Measurements from ENCODE around the gene RAPGEF4. TPM values are rescaled to one million over a fixed set of nuclear protein-coding genes. Genes with fewer than 3 reads are reported as not detected.

Gene RAPGEF4
- total RNA-seq, 1 donor from 2014 or later, result 0.57 TPM

- Mint-ChIP-seq H3K36me3 (ENCODE audit: low read depth) (no peaks in the 10 kb centered on the region), H3K27ac (ENCODE audit: unreplicated experiment) (no peak overlapping the region), H3K4me1 (ENCODE audit: low read depth) (no peaks in the 10 kb centered on the region), H3K27me3 (ENCODE audit: low read depth) (no peaks in the 10 kb centered on the region), H3K9me3 (ENCODE audit: low read depth) (peaks cover 5% of the 10 kb centered on the region), H3K4me3 (ENCODE audit: unreplicated experiment) (no peak overlapping the region)
- TF ChIP-seq, protein P1, sequence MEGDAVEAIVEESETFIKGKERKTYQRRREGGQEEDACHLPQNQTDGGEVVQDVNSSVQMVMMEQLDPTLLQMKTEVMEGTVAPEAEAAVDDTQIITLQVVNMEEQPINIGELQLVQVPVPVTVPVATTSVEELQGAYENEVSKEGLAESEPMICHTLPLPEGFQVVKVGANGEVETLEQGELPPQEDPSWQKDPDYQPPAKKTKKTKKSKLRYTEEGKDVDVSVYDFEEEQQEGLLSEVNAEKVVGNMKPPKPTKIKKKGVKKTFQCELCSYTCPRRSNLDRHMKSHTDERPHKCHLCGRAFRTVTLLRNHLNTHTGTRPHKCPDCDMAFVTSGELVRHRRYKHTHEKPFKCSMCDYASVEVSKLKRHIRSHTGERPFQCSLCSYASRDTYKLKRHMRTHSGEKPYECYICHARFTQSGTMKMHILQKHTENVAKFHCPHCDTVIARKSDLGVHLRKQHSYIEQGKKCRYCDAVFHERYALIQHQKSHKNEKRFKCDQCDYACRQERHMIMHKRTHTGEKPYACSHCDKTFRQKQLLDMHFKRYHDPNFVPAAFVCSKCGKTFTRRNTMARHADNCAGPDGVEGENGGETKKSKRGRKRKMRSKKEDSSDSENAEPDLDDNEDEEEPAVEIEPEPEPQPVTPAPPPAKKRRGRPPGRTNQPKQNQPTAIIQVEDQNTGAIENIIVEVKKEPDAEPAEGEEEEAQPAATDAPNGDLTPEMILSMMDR (IDR thresholded peaks at IDR 0.05), result no peak
- DNase-seq (ENCODE audit: low spot score), result no peak
Measured at GRCh38 chr2:172870396-172870795, 134.8 kb downstream of the RAPGEF4 start.

- Mint-ChIP-seq H3K36me3 (ENCODE audit: low read depth) (no peaks in the 10 kb centered on the region), H3K9me3 (ENCODE audit: low read depth) (peaks cover 9% of the 10 kb centered on the region), H3K27ac (ENCODE audit: unreplicated experiment) (no peak overlapping the region), H3K4me3 (ENCODE audit: unreplicated experiment) (no peak overlapping the region), H3K4me1 (ENCODE audit: low read depth) (peaks cover 12% of the 10 kb centered on the region), H3K27me3 (ENCODE audit: low read depth) (no peaks in the 10 kb centered on the region)
- TF ChIP-seq, protein P1 (IDR thresholded peaks at IDR 0.05), result no peak
- no peak for DNase-seq (ENCODE audit: low spot score)
Measured at GRCh38 chr2:172877826-172878225, 142.2 kb downstream of the RAPGEF4 start.

DNA sequence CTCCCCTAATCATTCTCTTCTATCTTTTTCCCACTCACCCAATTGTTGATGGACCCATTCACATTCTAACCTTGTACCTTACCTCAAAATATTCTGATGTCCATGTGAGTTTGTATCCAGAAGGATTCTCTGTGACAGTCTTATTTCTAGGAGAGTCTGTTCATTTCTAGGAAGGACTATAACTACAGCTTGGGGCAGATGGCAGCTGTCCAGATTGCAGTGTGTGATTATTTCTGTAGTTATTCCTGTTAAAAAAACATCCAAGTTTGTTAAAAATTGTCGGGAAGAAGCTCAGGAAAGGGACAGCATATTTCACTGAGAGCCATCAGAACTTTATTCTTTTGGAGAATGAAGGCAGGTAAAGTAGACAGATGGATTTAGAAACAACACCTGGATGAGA is 142.6 kb downstream of the RAPGEF4 start:
- Mint-ChIP-seq H3K27ac (ENCODE audit: unreplicated experiment) (no peak overlapping the region), H3K4me1 (ENCODE audit: low read depth) (peaks cover 12% of the 10 kb centered on the region), H3K9me3 (ENCODE audit: low read depth) (peaks cover 9% of the 10 kb centered on the region), H3K4me3 (ENCODE audit: unreplicated experiment) (no peak overlapping the region), H3K27me3 (ENCODE audit: low read depth) (no peaks in the 10 kb centered on the region), H3K36me3 (ENCODE audit: low read depth) (no peaks in the 10 kb centered on the region)
- TF ChIP-seq, protein P1 (IDR thresholded peaks at IDR 0.05), result no peak
- DNase-seq (ENCODE audit: low spot score), result no peak

DNA sequence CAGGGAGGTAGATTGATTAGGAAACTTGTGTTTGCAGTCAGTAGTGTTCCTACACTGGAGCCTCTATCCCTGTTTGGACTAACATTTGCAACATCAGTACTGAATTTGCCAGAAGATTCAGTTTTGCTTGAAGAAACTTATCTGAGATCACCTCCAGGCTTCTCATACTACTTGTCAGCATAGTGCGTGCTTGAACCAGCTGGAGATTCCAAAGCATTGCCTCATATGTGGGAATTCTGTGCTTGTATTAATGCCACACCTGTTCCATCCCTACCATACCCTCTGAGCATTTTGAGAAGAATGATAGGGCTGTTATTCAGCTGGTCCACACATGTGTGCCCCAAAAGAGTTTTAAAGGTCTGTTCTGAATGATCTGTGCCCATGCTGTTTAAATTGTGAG is 148.7 kb downstream of the RAPGEF4 start:
- no peaks in the 10 kb centered on the region for H3K27me3 Mint-ChIP-seq (ENCODE audit: low read depth)
- TF ChIP-seq, protein P1 (IDR thresholded peaks at IDR 0.05), result no peak
- DNase-seq (ENCODE audit: low spot score), result no peak
- H3K27ac Mint-ChIP-seq (ENCODE audit: unreplicated experiment), result no peak overlapping the region
- H3K36me3 Mint-ChIP-seq (ENCODE audit: low read depth), result no peaks in the 10 kb centered on the region
- H3K4me1 Mint-ChIP-seq (ENCODE audit: low read depth), result peaks cover 3% of the 10 kb centered on the region
- no peaks in the 10 kb centered on the region for H3K9me3 Mint-ChIP-seq (ENCODE audit: low read depth)
- H3K4me3 Mint-ChIP-seq (ENCODE audit: unreplicated experiment), result no peak overlapping the region

- no peaks in the 10 kb centered on the region for H3K27me3 Mint-ChIP-seq (ENCODE audit: low read depth)
Measured at GRCh38 chr2:172885996-172886395, 150.4 kb downstream of the RAPGEF4 start.

More at GRCh38 chr2:172885996-172886395, 150.4 kb downstream of the RAPGEF4 start:
- Mint-ChIP-seq H3K4me3 (ENCODE audit: unreplicated experiment) (no peak overlapping the region), H3K4me1 (ENCODE audit: low read depth) (peaks cover 3% of the 10 kb centered on the region), H3K27ac (ENCODE audit: unreplicated experiment) (no peak overlapping the region), H3K36me3 (ENCODE audit: low read depth) (no peaks in the 10 kb centered on the region), H3K9me3 (ENCODE audit: low read depth) (no peaks in the 10 kb centered on the region)
- DNase-seq (ENCODE audit: low spot score), result no peak
- TF ChIP-seq, protein P1 (IDR thresholded peaks at IDR 0.05), result no peak
